Breast epithelium (tissue), 4 donors: ENCODE measurements around the gene PDHB. TPM values are rescaled to one million over a fixed set of nuclear protein-coding genes. Genes with fewer than 3 reads are reported as not detected.

Experiments
- DNase-seq, 2 donors: peaks; one replicate each; pipeline ENCODE4 v3.0.0-alpha.2; 2019; ENCODE audit warnings: low spot score in 2 of 2
- H3K27ac ChIP-seq, 2 donors: fragments of 200-600 bp; sonication (generic) in 1 of 2; one replicate each; pipeline ENCODE4 v1.5.1; 2016 to 2019; ENCODE audit warnings: mild to moderate bottlenecking in 1 of 2
- H3K27me3 ChIP-seq, 2 donors: fragments of 200-600 bp; sonication (generic) in 1 of 2; one replicate each; pipeline versions ENCODE4 v1.5.1 to v1.6.0; 2017 to 2019; ENCODE audit warnings: control low read depth in 1 of 2, mild to moderate bottlenecking in 1 of 2
- H3K36me3 ChIP-seq: fragments of 200-600 bp; one replicate; pipeline ENCODE4 v1.5.1; 2019
- H3K4me1 ChIP-seq, 2 donors: fragments of 200-600 bp; sonication (generic); one replicate each; pipeline ENCODE4 v1.5.1; 2016 to 2019; ENCODE audit warnings: control low read depth in 1 of 2
- H3K4me3 ChIP-seq, 3 donors: fragments of 200-600 bp; sonication (generic); 1 replicate in 2 of 3; 2 replicates in 1 of 3; pipeline ENCODE4 v1.5.1; 2016 to 2019; ENCODE audit warnings: mild to moderate bottlenecking in 3 of 3, moderate library complexity in 2 of 3
- H3K9me3 ChIP-seq, 2 donors: fragments of 200-600 bp; sonication (generic) in 1 of 2; one replicate each; pipeline ENCODE4 v1.5.1; 2016 to 2019; ENCODE audit warnings: control low read depth in 1 of 2
- POLR2A ChIP-seq: fragments of 450-650 bp; IDR thresholded peaks from one replicate; pipeline ENCODE4 v1.6.1; 2016; ENCODE audit warnings: antibody characterized with exemption, mild to moderate bottlenecking, moderate library complexity
- POLR2AphosphoS5 ChIP-seq, 3 donors: sonication (generic); formaldehyde crosslinking; IDR thresholded peaks; one replicate each; pipeline ENCODE4 v1.6.1; 2017; ENCODE audit warnings: antibody characterized with exemption in 3 of 3
- intact Hi-C: fragments of 100-400 bp; cut with DNase I; formaldehyde crosslinking; loops from one replicate; pipeline ENCODE4 v1.15.1; 2023; ENCODE audit warnings: low total_unique reads
- total RNA-seq, 3 donors: library from RNA; depleted of rRNA; stranded (reverse); fragments of >200 nt; gene quantifications; one replicate each; pipeline ENCODE4 v1.1.0, GENCODE V29; 2016
- TF ChIP-seq, protein P1 (sequence below), 3 donors: fragments of 450-650 bp; IDR thresholded peaks; one replicate each; pipeline ENCODE4 v1.5.1; 2016 to 2017; ENCODE audit warnings: antibody characterized with exemption in 3 of 3, mild to moderate bottlenecking in 3 of 3, moderate library complexity in 3 of 3

The PDHB gene
- total RNA-seq, 3 donors from 2014 or later = 56.0 to 68.2 (median 57.1) TPM

- no peak for DNase-seq
- no peak overlapping the region for H3K4me3 ChIP-seq
- no peaks in the 10 kb centered on the region for H3K9me3 ChIP-seq
- H3K27ac ChIP-seq = no peak overlapping the region
- peaks cover 5% of the 10 kb centered on the region for H3K36me3 ChIP-seq
- H3K4me1 ChIP-seq = no peaks in the 10 kb centered on the region
- no peaks in the 10 kb centered on the region for H3K27me3 ChIP-seq
- intact Hi-C loops = loop anchor here (5.0 kb wide), 1 partner anchor 80 kb away; the partner anchor contains the start of gene PXK
- no peak for TF ChIP-seq POLR2AphosphoS5 (IDR thresholded peaks at IDR 0.05)
- TF ChIP-seq, protein P1, sequence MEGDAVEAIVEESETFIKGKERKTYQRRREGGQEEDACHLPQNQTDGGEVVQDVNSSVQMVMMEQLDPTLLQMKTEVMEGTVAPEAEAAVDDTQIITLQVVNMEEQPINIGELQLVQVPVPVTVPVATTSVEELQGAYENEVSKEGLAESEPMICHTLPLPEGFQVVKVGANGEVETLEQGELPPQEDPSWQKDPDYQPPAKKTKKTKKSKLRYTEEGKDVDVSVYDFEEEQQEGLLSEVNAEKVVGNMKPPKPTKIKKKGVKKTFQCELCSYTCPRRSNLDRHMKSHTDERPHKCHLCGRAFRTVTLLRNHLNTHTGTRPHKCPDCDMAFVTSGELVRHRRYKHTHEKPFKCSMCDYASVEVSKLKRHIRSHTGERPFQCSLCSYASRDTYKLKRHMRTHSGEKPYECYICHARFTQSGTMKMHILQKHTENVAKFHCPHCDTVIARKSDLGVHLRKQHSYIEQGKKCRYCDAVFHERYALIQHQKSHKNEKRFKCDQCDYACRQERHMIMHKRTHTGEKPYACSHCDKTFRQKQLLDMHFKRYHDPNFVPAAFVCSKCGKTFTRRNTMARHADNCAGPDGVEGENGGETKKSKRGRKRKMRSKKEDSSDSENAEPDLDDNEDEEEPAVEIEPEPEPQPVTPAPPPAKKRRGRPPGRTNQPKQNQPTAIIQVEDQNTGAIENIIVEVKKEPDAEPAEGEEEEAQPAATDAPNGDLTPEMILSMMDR (IDR thresholded peaks at IDR 0.05) = no peak
- no peak for TF ChIP-seq POLR2A
Measured at GRCh38 chr3:58411851-58412830, 21.5 kb downstream of the PDHB start.

DNA sequence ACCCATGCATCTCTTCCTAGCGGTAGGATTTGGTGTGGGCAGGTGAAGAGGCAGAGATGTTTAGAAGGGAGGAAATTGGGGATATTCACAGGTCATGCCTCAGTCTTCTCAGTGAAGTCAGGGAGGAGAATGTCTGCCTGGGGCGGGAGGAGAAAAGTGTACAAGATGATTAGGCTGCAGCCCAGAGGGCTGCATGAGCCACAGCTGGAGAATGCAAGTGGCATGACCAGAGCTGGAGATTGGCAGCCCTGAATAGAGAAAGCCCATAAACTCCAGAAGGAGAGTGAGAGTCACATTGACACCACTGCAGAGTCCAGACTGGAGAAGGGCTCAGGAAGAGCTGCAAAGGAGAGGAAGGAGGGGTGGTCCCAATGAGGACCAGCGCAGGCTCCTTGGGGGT lies 22.6 kb downstream of the PDHB start:
- Histone ChIP-seq H3K27ac (no peak overlapping the region), H3K4me1 (no peaks in the 10 kb centered on the region), H3K4me3 (no peak overlapping the region), H3K36me3 (peaks cover 5% of the 10 kb centered on the region), H3K9me3 (no peaks in the 10 kb centered on the region), H3K27me3 (no peaks in the 10 kb centered on the region)
- no peak for DNase-seq
- TF ChIP-seq, protein P1 (IDR thresholded peaks at IDR 0.05) = no peak
- no peak for TF ChIP-seq POLR2AphosphoS5 (IDR thresholded peaks at IDR 0.05)
- TF ChIP-seq POLR2A = no peak
- intact Hi-C loops = loop anchor here (5.0 kb wide), 1 partner anchor 79 kb away; the partner anchor contains the start of gene PXK

DNA sequence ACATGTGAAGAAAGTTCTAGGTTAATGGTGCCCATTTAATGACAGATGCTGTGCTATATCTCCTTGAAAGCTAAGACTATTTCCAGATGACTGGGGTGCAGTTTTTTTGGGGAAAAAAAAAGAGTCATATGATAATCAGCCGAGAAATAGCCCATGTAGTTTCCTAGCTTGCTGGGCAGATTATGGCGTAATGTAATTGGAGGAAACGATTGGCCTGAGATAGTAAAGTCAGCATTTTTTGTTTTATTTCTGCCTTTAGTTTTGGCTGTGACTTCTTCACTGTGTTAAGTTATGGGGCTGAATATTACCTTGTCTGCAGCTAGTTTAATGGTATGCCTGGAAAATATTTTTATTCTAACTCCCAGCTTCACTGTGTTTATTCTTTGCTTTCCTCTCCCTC lies 24.0 kb downstream of the PDHB start:
- Histone ChIP-seq H3K36me3 (peaks cover 5% of the 10 kb centered on the region), H3K9me3 (no peaks in the 10 kb centered on the region), H3K4me1 (no peaks in the 10 kb centered on the region), H3K27me3 (no peaks in the 10 kb centered on the region), H3K27ac (no peak overlapping the region), H3K4me3 (no peak overlapping the region)
- no peak for DNase-seq
- TF ChIP-seq POLR2A = no peak
- no peak for TF ChIP-seq POLR2AphosphoS5 (IDR thresholded peaks at IDR 0.05)
- intact Hi-C loops = loop anchor here (5.0 kb wide), 1 partner anchor 77 kb away; the partner anchor contains the start of gene PXK

DNA sequence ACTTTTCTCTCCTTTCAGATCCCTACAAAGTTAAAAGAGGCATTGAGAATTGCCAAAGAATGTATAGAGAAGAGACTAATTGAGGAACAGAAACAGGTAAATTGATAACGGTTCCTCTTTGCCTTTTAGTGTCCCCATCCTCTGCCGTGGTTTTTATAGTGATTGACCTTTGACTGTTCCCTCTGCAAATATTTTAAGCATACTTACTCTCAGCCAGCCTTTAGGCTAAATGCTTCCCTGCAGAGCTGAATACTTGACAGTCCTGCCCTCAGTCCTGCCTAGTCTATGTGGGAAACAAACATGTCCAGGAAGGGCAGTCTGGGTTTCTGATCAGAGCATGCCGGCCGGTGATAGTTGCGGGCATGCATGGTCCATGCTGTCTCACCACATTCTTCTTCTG lies 24.7 kb downstream of the PDHB start:
- intact Hi-C loops = no loop called here
- TF ChIP-seq POLR2AphosphoS5 (IDR thresholded peaks at IDR 0.05) (no peak), POLR2A (no peak)
- TF ChIP-seq, protein P1 (IDR thresholded peaks at IDR 0.05) = no peak
- Histone ChIP-seq H3K36me3 (peaks cover 5% of the 10 kb centered on the region), H3K27me3 (no peaks in the 10 kb centered on the region), H3K4me1 (no peaks in the 10 kb centered on the region), H3K4me3 (no peak overlapping the region), H3K27ac (no peak overlapping the region), H3K9me3 (no peaks in the 10 kb centered on the region)
- no peak for DNase-seq

DNA sequence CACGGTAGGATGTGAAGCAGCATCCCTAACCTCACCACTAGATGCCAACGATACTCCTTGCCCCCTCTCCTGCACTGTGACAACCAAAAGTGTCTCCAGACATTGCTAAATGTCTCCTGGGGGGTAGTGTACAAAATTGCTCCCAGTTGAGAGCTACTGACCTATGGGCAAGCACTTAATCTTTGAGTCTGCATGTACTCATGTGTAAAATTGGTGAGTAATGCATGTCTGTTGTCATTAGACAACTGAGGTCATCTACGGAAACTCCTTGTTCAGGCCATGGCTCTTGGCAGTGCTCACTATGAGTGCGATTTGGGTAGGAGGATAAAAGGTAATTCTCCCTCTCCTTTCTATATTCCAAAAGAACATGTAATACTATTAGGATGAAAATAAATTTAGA lies 29.2 kb downstream of the PDHB start:
- no peak for DNase-seq
- TF ChIP-seq POLR2A = no peak
- H3K36me3 ChIP-seq = peaks cover 5% of the 10 kb centered on the region
- intact Hi-C loops = no loop called here
- no peaks in the 10 kb centered on the region for H3K27me3 ChIP-seq
- no peaks in the 10 kb centered on the region for H3K4me1 ChIP-seq
- no peak overlapping the region for H3K4me3 ChIP-seq
- no peaks in the 10 kb centered on the region for H3K9me3 ChIP-seq
- no peak overlapping the region for H3K27ac ChIP-seq

DNA sequence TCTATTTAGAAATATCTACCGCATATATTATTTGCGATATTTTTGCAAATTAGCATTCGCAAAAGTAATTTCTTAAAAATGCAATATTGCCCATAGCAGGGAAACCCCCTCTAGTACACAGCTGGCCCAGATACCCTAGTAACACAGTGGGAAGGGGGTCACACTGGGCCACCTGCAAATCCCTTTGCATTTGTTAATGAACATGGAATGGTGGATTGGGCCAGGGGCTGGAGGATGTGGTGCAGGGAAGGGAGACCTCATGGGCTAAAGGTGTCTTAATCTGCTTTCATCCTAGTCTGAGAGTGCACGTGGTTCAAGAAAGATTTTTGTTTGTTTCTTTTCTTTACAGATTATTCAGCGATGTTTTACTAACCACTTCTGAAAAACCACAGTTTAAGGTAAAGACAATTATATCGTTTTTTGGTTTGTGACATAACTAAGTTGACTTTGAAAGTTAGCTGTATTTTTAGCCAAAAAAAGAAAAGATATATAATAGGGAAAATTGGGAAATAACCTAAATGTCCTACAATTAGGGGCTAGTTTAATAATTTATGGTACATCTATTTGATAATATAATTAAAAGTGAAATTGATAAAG lies 30.0 kb downstream of the PDHB start:
- TF ChIP-seq POLR2A (no peak), POLR2AphosphoS5 (IDR thresholded peaks at IDR 0.05) (no peak)
- TF ChIP-seq, protein P1 (IDR thresholded peaks at IDR 0.05) = no peak
- no peak overlapping the region for H3K27ac ChIP-seq
- no peaks in the 10 kb centered on the region for H3K27me3 ChIP-seq
- no peak overlapping the region for H3K4me3 ChIP-seq
- no peak for DNase-seq
- intact Hi-C loops = no loop called here
- H3K36me3 ChIP-seq = peaks cover 4% of the 10 kb centered on the region
- no peaks in the 10 kb centered on the region for H3K9me3 ChIP-seq
- H3K4me1 ChIP-seq = no peaks in the 10 kb centered on the region
